ENCODE data around the gene C5orf52. TPM values are rescaled to one million over a fixed set of nuclear protein-coding genes. Genes with fewer than 3 reads are reported as not detected.

The C5orf52 gene
- total and polyA plus RNA-seq, 4 donors, result not detected

GRCh38 chr5:157624144-157624543 lies 47.2 kb upstream of the C5orf52 start:
- Histone ChIP-seq H3K9ac (ENCODE audit: low read depth in 1 of 2, low read length in 2 of 2) (no peak overlapping the region), H3K27ac (ENCODE audit: low read depth in 1 of 2, low read length in 2 of 2) (no peak overlapping the region), H3K9me3 (ENCODE audit: control insufficient read depth in 4 of 4, low read length in 3 of 4) (no peaks in the 10 kb centered on the region), H3K4me3 (ENCODE audit: low read depth in 1 of 3, low read length in 3 of 3) (no peak overlapping the region), H3K36me3 (ENCODE audit: control insufficient read depth in 4 of 4, insufficient read depth in 3 of 4, low read depth in 1 of 4, low read length in 3 of 4) (no peaks in the 10 kb centered on the region), H3K27me3 (ENCODE audit: control insufficient read depth in 4 of 4, insufficient read depth in 4 of 4, low read length in 3 of 4) (no peaks in the 10 kb centered on the region), H3K4me1 (ENCODE audit: control insufficient read depth in 4 of 4, insufficient read depth in 4 of 4, low read length in 3 of 4) (no peaks in the 10 kb centered on the region)
- no peak for DNase-seq (ENCODE audit: low spot score)
- 48% methylated on average over 2 of the region's 2 CpGs for WGBS
- TF ChIP-seq RAD21 (IDR thresholded peaks at IDR 0.05), result no peak
- TF ChIP-seq NR2F2 (IDR thresholded peaks at IDR 0.05), result no peak
- TF ChIP-seq TAF1 (conservative IDR thresholded peaks at IDR 0.05), result no peak
- TF ChIP-seq HNF4G (IDR thresholded peaks at IDR 0.05), result no peak
- no peak for TF ChIP-seq YY1 (IDR thresholded peaks at IDR 0.05)
- no peak for TF ChIP-seq RXRA (IDR thresholded peaks at IDR 0.05)
- TF ChIP-seq SP1 (IDR thresholded peaks at IDR 0.05), result no peak
- no peak for TF ChIP-seq CTCF (IDR thresholded peaks at IDR 0.05; ENCODE audit: low read depth, low read length, missing input control)
- TF ChIP-seq, protein P1, sequence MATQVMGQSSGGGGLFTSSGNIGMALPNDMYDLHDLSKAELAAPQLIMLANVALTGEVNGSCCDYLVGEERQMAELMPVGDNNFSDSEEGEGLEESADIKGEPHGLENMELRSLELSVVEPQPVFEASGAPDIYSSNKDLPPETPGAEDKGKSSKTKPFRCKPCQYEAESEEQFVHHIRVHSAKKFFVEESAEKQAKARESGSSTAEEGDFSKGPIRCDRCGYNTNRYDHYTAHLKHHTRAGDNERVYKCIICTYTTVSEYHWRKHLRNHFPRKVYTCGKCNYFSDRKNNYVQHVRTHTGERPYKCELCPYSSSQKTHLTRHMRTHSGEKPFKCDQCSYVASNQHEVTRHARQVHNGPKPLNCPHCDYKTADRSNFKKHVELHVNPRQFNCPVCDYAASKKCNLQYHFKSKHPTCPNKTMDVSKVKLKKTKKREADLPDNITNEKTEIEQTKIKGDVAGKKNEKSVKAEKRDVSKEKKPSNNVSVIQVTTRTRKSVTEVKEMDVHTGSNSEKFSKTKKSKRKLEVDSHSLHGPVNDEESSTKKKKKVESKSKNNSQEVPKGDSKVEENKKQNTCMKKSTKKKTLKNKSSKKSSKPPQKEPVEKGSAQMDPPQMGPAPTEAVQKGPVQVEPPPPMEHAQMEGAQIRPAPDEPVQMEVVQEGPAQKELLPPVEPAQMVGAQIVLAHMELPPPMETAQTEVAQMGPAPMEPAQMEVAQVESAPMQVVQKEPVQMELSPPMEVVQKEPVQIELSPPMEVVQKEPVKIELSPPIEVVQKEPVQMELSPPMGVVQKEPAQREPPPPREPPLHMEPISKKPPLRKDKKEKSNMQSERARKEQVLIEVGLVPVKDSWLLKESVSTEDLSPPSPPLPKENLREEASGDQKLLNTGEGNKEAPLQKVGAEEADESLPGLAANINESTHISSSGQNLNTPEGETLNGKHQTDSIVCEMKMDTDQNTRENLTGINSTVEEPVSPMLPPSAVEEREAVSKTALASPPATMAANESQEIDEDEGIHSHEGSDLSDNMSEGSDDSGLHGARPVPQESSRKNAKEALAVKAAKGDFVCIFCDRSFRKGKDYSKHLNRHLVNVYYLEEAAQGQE (IDR thresholded peaks at IDR 0.05), result no peak
- TF ChIP-seq, protein P2, sequence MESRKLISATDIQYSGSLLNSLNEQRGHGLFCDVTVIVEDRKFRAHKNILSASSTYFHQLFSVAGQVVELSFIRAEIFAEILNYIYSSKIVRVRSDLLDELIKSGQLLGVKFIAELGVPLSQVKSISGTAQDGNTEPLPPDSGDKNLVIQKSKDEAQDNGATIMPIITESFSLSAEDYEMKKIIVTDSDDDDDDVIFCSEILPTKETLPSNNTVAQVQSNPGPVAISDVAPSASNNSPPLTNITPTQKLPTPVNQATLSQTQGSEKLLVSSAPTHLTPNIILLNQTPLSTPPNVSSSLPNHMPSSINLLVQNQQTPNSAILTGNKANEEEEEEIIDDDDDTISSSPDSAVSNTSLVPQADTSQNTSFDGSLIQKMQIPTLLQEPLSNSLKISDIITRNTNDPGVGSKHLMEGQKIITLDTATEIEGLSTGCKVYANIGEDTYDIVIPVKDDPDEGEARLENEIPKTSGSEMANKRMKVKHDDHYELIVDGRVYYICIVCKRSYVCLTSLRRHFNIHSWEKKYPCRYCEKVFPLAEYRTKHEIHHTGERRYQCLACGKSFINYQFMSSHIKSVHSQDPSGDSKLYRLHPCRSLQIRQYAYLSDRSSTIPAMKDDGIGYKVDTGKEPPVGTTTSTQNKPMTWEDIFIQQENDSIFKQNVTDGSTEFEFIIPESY (IDR thresholded peaks at IDR 0.05), result no peak
- no peak for TF ChIP-seq FOXA2 (IDR thresholded peaks at IDR 0.05)

GRCh38 chr5:157626831-157627230 lies 44.5 kb upstream of the C5orf52 start:
- no peaks in the 10 kb centered on the region for H3K9me3 ChIP-seq (ENCODE audit: control insufficient read depth in 4 of 4, low read length in 3 of 4)
- H3K4me3 ChIP-seq (ENCODE audit: low read depth in 1 of 3, low read length in 3 of 3), result no peak overlapping the region
- H3K9ac ChIP-seq (ENCODE audit: low read depth in 1 of 2, low read length in 2 of 2), result no peak overlapping the region
- no peaks in the 10 kb centered on the region for H3K27me3 ChIP-seq (ENCODE audit: control insufficient read depth in 4 of 4, insufficient read depth in 4 of 4, low read length in 3 of 4)
- no peaks in the 10 kb centered on the region for H3K4me1 ChIP-seq (ENCODE audit: control insufficient read depth in 4 of 4, insufficient read depth in 4 of 4, low read length in 3 of 4)
- no peaks in the 10 kb centered on the region for H3K36me3 ChIP-seq (ENCODE audit: control insufficient read depth in 4 of 4, insufficient read depth in 3 of 4, low read depth in 1 of 4, low read length in 3 of 4)
- no peak for DNase-seq (ENCODE audit: low spot score)
- 92% methylated on average over 6 of the region's 6 CpGs for WGBS
- H3K27ac ChIP-seq (ENCODE audit: low read depth in 1 of 2, low read length in 2 of 2), result no peak overlapping the region
- TF ChIP-seq FOXA1 (IDR thresholded peaks at IDR 0.05) (no peak), CTCF (IDR thresholded peaks at IDR 0.05; ENCODE audit: low read depth, low read length, missing input control) (no peak), GABPA (IDR thresholded peaks at IDR 0.05 in 1 of 2, conservative IDR thresholded peaks at IDR 0.05 in 1 of 2) (no peak), JUND (IDR thresholded peaks at IDR 0.05) (no peak), HNF4G (IDR thresholded peaks at IDR 0.05) (no peak), YY1 (IDR thresholded peaks at IDR 0.05) (no peak), MAX (IDR thresholded peaks at IDR 0.05) (no peak), RAD21 (IDR thresholded peaks at IDR 0.05) (no peak), HNF4A (conservative IDR thresholded peaks at IDR 0.05) (no peak), NR2F2 (IDR thresholded peaks at IDR 0.05) (no peak), TAF1 (conservative IDR thresholded peaks at IDR 0.05) (no peak)
- TF ChIP-seq, protein P3, sequence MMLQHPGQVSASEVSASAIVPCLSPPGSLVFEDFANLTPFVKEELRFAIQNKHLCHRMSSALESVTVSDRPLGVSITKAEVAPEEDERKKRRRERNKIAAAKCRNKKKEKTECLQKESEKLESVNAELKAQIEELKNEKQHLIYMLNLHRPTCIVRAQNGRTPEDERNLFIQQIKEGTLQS (IDR thresholded peaks at IDR 0.05), result no peak

All from liver (tissue), 9 donors.